G401.6 (cell line): ENCODE measurements around the gene GLI1.
"Not testable (repeated sequence)": the region's sequence is repeated elsewhere in the genome, so short reads cannot be mapped to it uniquely, and the experiment has no call there.

ENCODE experiments used
- FAIRE-seq: peaks from 2 replicates; lab custom pipeline; 2012; peaks lifted over from hg19 to GRCh38; lab: Jason Lieb, UNC

Gene GLI1

GRCh38 chr12:57459750-57460467 is at the start of gene GLI1:
TSS of gene GLI1 (plus strand) at chr12:57459785. CDS start at chr12:57463692, 3,907 bp downstream.
- FAIRE-seq: no peak

DNA sequence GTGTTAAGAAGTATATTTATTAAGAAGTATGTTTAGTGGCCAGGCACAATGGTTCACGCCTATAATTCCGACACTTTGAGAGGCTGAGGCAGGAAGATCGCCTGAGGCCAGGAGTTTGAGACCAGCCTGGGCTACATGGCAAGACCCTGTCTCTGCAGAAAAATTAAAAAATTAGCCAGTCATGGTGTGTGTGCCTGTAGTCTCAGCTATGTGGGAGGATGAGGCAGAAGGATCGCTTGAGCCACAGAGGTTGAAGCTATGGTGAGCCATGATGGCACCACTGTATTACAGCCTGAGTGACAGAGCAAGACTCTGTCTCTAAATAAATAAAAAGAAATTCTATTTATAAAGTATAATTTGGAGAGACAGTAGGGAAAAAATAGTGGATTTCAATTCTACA is 49.1 kb upstream of the GLI1 start:
- FAIRE-seq: no peak

GRCh38 chr12:57414160-57414559 is 45.4 kb upstream of the GLI1 start:
- FAIRE-seq: not testable (repeated sequence)

- no peak for FAIRE-seq
These were observed 44.5 kb upstream of the GLI1 start for GRCh38 chr12:57415088-57415487.

GRCh38 chr12:57416039-57416996 is 43.3 kb upstream of the GLI1 start:
- FAIRE-seq: no peak

- FAIRE-seq: no peak
These were observed 41.3 kb upstream of the GLI1 start for GRCh38 chr12:57418255-57418654.

DNA sequence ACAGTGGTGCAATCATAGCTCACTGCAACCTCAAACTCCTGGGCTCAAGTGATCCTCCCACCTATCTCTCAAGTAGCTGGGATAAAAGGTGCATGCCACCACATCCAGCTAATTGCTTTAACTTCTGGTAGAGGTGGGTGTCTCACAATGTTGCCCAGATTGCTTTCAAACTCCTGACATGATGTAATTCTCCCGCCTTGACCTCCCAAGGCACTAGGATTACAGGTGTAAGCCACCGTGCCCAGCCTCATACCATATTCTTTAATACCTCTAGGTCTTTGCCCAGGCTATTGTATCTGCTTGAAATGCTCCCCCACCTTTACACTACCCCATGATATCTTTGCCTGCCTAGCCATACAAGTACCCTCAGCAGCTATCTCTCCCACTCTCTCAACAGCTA is 40.1 kb upstream of the GLI1 start:
- no peak for FAIRE-seq

DNA sequence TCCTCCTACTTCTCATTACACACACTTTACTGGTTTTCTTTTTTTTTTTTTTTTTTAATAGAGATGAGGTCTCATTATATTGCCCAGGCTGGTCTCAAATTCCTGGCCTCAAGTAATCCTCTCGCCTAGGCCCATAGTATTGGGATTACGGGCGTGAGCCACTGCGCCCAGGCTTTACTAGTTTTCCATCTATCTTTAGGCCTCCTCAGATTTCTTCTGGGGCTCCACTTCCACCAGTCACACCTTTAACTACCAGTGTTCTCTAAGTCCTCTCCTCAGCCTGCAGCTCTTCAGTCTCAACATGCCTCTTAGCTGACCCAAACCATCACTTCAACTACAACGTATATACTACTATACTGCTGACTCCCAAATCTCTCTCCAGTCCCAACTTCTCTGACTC is 39.1 kb upstream of the GLI1 start:
- no peak for FAIRE-seq

GRCh38 chr12:57426948-57427347 is 32.6 kb upstream of the GLI1 start:
- not testable (repeated sequence) for FAIRE-seq

- no peak for FAIRE-seq
These were observed 30.6 kb upstream of the GLI1 start for GRCh38 chr12:57428965-57429364.

GRCh38 chr12:57429473-57430111 is 30.0 kb upstream of the GLI1 start:
- FAIRE-seq: no peak

- FAIRE-seq: no peak
These were observed 29.3 kb upstream of the GLI1 start for GRCh38 chr12:57430112-57430930.

- peak; percentile 39 for FAIRE-seq
These were observed 28.5 kb upstream of the GLI1 start, which contains the start of gene R3HDM2 for GRCh38 chr12:57430931-57431566. TSS of gene R3HDM2 (minus strand) at chr12:57431043. CDS start at chr12:57310428, 120,615 bp downstream.

- no peak for FAIRE-seq
These were observed 27.9 kb upstream of the GLI1 start for GRCh38 chr12:57431654-57432188.

GRCh38 chr12:57433370-57433769 is 26.2 kb upstream of the GLI1 start:
- no peak for FAIRE-seq

- FAIRE-seq: no peak
These were observed 24.9 kb upstream of the GLI1 start, which contains the start of gene INHBC for GRCh38 chr12:57434517-57435223. TSS of gene INHBC (plus strand) at chr12:57434784. CDS start at chr12:57434887, 103 bp downstream.

DNA sequence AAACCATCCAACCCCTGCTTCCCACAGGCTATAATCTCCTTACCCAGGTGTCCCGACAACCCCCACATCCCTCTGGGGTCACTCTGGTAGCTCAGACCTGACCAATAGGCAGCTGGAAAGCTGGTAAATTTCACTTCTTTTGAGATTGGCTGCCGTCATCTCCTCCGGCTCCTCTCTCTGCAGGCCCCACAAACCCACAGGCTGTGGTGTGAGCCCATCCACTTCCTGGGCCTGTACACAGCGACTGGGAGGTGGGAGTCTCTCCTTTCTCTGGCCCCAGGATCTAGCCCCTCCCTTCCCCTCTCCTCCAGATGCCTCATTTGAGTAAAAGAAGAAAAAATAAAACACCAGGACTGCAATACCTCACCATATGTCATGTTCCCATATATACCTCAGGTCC is 24.3 kb upstream of the GLI1 start:
- no peak for FAIRE-seq

DNA sequence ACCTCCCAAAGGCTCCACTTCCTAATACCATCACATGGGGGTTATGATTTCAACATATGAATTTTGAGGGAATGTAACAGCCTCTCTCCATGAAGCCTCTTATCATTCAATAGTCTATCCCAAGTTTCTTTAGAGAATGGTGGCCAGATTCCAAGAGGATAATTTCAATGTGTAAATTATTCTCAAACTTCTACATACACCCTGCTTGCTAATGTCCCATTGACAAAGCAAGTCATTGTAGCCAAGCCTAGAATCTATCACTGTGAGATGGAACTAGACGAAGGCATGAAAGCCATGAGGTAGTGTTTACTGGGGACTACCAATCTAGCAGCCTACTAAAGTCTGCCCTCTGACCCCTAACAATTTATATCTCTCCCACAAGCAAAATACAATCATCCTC is 21.2 kb upstream of the GLI1 start:
- FAIRE-seq: no peak

DNA sequence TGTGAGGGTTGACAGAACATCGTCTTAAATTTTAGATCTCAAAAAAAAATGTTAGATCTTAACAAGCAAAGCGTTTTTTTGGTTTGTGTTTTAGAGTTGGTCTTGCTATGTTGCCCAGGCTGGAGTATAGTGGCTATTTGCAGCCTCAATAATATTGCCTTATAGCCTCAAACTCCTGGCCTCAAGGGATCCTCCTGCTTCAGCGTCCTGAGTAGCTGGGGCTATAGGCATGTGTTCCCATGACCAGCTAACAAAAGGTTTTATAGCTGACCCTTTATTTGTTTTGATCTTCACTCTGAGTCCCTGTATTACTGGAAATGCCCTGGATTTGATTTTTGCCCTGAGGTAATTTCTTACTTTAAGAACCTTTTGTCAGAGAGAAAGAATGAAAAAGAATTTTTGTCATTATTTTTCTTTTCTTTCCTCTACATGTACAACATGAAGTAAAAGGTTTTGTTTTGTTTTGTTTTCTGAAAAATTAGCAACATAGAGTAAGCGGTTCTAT is 19.8 kb upstream of the GLI1 start:
- no peak for FAIRE-seq

GRCh38 chr12:57441393-57441792 is 18.2 kb upstream of the GLI1 start:
- not testable (repeated sequence) for FAIRE-seq
